ENCODE measurements around the gene NMNAT3.

Gene NMNAT3

DNA sequence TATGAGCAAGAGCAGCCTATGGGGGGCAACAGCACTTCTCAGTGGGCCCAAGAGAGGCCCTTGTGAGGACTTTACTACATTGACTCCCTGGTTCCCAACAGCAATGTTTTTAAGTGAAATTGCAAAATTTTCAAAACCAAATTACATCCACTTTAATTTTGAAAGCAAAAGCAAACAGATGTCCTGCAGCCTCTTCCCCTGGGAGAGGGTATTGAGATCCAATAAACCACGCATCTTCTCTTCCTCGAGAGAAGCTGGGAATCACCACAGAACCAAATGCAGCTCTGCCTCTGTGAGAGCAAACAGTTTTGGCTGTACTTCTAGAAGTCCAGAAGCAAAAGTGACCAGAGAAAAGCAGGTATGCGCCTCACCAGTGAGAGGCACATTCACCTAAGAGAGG, 25.2 kb downstream of the NMNAT3 start:
- TF ChIP-seq, protein P1, sequence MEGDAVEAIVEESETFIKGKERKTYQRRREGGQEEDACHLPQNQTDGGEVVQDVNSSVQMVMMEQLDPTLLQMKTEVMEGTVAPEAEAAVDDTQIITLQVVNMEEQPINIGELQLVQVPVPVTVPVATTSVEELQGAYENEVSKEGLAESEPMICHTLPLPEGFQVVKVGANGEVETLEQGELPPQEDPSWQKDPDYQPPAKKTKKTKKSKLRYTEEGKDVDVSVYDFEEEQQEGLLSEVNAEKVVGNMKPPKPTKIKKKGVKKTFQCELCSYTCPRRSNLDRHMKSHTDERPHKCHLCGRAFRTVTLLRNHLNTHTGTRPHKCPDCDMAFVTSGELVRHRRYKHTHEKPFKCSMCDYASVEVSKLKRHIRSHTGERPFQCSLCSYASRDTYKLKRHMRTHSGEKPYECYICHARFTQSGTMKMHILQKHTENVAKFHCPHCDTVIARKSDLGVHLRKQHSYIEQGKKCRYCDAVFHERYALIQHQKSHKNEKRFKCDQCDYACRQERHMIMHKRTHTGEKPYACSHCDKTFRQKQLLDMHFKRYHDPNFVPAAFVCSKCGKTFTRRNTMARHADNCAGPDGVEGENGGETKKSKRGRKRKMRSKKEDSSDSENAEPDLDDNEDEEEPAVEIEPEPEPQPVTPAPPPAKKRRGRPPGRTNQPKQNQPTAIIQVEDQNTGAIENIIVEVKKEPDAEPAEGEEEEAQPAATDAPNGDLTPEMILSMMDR (IDR thresholded peaks at IDR 0.05) = no peak
- Histone ChIP-seq H3K9me3 (no peaks in the 10 kb centered on the region), H3K4me3 (ENCODE audit: low read depth in 1 of 2, low read length in 1 of 2) (no peak overlapping the region), H3K4me1 (ENCODE audit: control insufficient read depth in 1 of 2, insufficient read depth in 1 of 2, low read depth in 1 of 2, low read length in 1 of 2) (no peaks in the 10 kb centered on the region), H3K36me3 (no peaks in the 10 kb centered on the region), H3K27me3 (no peaks in the 10 kb centered on the region), H3K27ac (no peak overlapping the region)

DNA sequence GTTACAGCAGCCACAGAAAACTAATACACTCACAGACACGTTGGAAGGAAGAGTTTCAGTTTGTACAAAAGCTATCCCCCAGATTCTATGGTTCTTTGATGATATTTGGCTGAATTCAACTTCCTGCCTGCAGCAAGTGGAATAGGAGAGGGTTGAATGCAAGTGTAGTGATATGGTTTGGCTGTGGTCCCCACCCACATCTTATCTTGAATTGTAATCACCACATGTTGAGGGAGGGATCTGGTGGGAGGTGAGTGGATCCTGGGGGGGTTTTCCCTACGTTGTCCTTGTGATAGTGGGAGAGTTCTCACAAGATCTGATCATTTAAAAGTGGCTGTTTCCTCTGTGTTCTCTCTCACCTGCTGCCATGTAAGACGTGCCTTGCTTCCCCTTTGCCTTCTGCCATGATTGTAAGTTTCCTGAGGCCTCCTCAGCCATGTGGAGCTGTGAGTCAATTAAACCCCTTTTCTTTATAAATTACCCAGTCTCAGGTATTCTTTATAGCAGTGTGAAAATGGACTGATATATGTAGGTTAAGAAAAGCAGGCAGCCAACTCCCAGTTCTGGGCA, 29.8 kb downstream of the NMNAT3 start:
- Histone ChIP-seq H3K9me3 (no peaks in the 10 kb centered on the region), H3K4me3 (ENCODE audit: low read depth in 1 of 2, low read length in 1 of 2) (no peak overlapping the region), H3K36me3 (no peaks in the 10 kb centered on the region), H3K4me1 (ENCODE audit: control insufficient read depth in 1 of 2, insufficient read depth in 1 of 2, low read depth in 1 of 2, low read length in 1 of 2) (no peaks in the 10 kb centered on the region), H3K27ac (no peak overlapping the region), H3K27me3 (no peaks in the 10 kb centered on the region)
- TF ChIP-seq, protein P1 (IDR thresholded peaks at IDR 0.05) = no peak

DNA sequence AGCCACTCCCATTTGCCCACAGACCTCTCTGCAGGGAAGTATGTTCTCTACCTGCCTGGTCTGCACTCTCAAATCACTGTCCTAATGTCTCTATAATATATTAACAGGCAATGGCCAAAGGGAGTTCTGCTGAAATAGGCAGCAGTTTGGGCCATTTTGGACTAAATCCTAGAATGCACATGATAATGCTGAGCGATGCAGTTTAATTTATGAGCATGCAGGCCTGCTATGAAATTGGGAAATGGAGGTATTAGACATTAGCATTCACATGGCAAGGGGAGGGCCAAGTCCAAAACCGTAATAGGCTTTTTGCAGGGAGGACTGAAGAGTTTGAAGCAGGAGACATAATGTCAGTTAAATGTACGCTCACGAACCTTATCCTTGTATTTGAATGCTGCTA, 31.3 kb downstream of the NMNAT3 start:
- Histone ChIP-seq H3K9me3 (no peaks in the 10 kb centered on the region), H3K27me3 (no peaks in the 10 kb centered on the region), H3K27ac (no peak overlapping the region), H3K4me3 (ENCODE audit: low read depth in 1 of 2, low read length in 1 of 2) (no peak overlapping the region), H3K4me1 (ENCODE audit: control insufficient read depth in 1 of 2, insufficient read depth in 1 of 2, low read depth in 1 of 2, low read length in 1 of 2) (peaks cover 0 to 6% of the 10 kb centered on the region in 2 experiments), H3K36me3 (no peaks in the 10 kb centered on the region)
- TF ChIP-seq, protein P1 (IDR thresholded peaks at IDR 0.05) = no peak

DNA sequence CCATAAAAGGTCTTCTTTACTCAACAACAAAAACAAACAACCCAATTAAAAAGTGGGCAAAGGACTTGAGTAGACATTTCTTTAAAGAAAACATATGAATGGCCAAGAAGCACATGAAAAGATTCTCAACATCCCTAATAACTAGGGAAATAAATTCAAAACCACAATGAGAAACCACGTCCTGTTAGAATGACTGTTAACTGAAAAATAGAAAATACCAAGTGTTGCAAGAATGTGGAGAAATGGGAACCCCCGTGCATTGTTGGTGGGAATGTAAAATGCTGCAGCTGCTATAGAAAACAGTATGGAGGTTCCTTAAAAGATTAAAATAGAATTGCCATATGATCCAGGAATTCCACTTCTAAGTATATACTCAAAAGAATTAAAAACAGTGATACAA, 34.8 kb downstream of the NMNAT3 start:
- H3K27ac ChIP-seq = no peak overlapping the region
- H3K4me3 ChIP-seq (ENCODE audit: low read depth in 1 of 2, low read length in 1 of 2) = no peak overlapping the region
- no peaks in the 10 kb centered on the region for H3K36me3 ChIP-seq
- TF ChIP-seq, protein P1 (IDR thresholded peaks at IDR 0.05) = no peak
- H3K27me3 ChIP-seq = no peaks in the 10 kb centered on the region
- peaks cover 0 to 6% of the 10 kb centered on the region in 2 experiments for H3K4me1 ChIP-seq (ENCODE audit: control insufficient read depth in 1 of 2, insufficient read depth in 1 of 2, low read depth in 1 of 2, low read length in 1 of 2)
- H3K9me3 ChIP-seq = no peaks in the 10 kb centered on the region

DNA sequence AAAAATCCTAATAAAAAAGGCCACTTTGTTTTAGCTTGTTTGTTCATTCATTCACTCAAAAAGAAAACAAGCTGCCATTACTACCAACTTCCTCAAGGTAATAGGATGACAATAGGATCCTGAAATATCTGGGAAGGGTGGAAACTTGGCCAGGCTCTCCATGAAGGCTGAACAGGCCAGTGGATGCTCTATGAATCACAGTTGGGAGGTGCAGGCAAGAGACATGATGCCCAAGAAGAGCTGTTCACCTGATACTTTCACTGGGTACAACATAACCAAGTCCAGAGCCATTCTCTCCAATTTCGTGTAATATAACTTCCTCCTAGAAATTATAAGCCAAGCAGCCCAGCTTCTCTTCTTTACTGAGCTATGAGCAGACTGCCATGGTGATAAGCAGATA, 37.3 kb downstream of the NMNAT3 start:
- no peaks in the 10 kb centered on the region for H3K36me3 ChIP-seq
- no peak overlapping the region for H3K4me3 ChIP-seq (ENCODE audit: low read depth in 1 of 2, low read length in 1 of 2)
- no peaks in the 10 kb centered on the region for H3K27me3 ChIP-seq
- H3K4me1 ChIP-seq (ENCODE audit: control insufficient read depth in 1 of 2, insufficient read depth in 1 of 2, low read depth in 1 of 2, low read length in 1 of 2) = peaks cover 0 to 6% of the 10 kb centered on the region in 2 experiments
- H3K27ac ChIP-seq = no peak overlapping the region
- no peaks in the 10 kb centered on the region for H3K9me3 ChIP-seq
- TF ChIP-seq, protein P1 (IDR thresholded peaks at IDR 0.05) = no peak

DNA sequence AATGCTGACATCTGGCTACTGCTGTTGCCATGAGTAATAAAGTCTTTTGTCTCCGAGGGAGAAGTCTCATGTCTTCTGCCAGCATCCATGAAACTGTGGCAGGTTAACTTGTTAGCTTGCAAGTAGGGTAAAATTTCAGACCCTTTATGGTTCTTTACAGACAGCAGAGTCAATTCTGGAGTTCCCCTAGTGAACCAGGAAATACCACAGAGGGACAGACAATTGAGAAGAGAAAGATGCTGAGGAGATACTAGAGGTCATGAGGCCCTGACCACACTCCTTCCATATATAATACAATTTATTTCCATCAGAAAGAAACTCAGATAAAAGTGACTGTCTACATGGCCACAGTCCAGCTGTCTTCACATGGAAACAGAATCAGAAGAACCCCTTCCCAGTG, 38.1 kb downstream of the NMNAT3 start:
- Histone ChIP-seq H3K27me3 (no peaks in the 10 kb centered on the region), H3K4me3 (ENCODE audit: low read depth in 1 of 2, low read length in 1 of 2) (no peak overlapping the region), H3K36me3 (no peaks in the 10 kb centered on the region), H3K9me3 (no peaks in the 10 kb centered on the region), H3K4me1 (ENCODE audit: control insufficient read depth in 1 of 2, insufficient read depth in 1 of 2, low read depth in 1 of 2, low read length in 1 of 2) (peaks cover 0 to 6% of the 10 kb centered on the region in 2 experiments), H3K27ac (no peak overlapping the region)
- TF ChIP-seq, protein P1 (IDR thresholded peaks at IDR 0.05) = no peak
